PC-3 (cell line): ENCODE results near the gene NFIX. TPM values are rescaled to one million over a fixed set of nuclear protein-coding genes. Genes with fewer than 3 reads are reported as not detected.

Source experiments
- ATAC-seq: fragments of 200-7000 bp; cut with Tn5 transposase; 2 replicates; pipeline ENCODE4 v1.9.1; 2020; ENCODE audit warnings: mild to moderate bottlenecking, moderate library complexity
- BruUV-seq: library from RNA; stranded (reverse); fragments of 400-500 nt; replicated peaks from 2 replicates; lab custom pipeline; 2021; lab: Mats Ljungman, UMichigan
- CTCF ChIA-PET: fragments of 300-600 bp; sonication (Branson Sonifier 250); formaldehyde crosslinking; loops from one replicate; lab custom pipeline; 2022; ENCODE audit warnings: antibody characterized with exemption; lab: Charles Lee
- POLR2A ChIA-PET: fragments of 300-600 bp; sonication (Branson Sonifier 250); formaldehyde crosslinking; loops from one replicate; lab custom pipeline; 2022; ENCODE audit warnings: antibody characterized with exemption; ENCODE audit not compliant: unreplicated experiment; lab: Charles Lee
- DNase-seq: peaks from one replicate; pipeline ENCODE4 v3.0.0-alpha.2; 2015
- H2AFZ ChIP-seq: fragments of 300-600 bp; sonication (generic); 2 replicates; pipeline ENCODE4 v1.6.0; 2016; ENCODE audit warnings: antibody characterized with exemption, low read length
- H3F3A ChIP-seq: fragments of 300-600 bp; sonication (generic); one replicate; pipeline ENCODE4 v1.6.0; 2017; ENCODE audit warnings: antibody characterized with exemption, low read length, control low read depth, mild to moderate bottlenecking; ENCODE audit not compliant: unreplicated experiment
- H3K27ac ChIP-seq: fragments of 300-600 bp; sonication (generic); 2 replicates; pipeline ENCODE4 v1.5.1; 2016; ENCODE audit warnings: mild to moderate bottlenecking, low read length
- H3K27me3 ChIP-seq: fragments of 300-600 bp; sonication (generic); 2 replicates; pipeline ENCODE4 v1.6.1; 2016; ENCODE audit warnings: low read length, mixed read lengths
- H3K36me3 ChIP-seq: fragments of 300-600 bp; sonication (generic); 2 replicates; pipeline ENCODE4 v1.6.1; 2016; ENCODE audit warnings: low read depth, mixed run types, low read length, mixed read lengths
- H3K4me1 ChIP-seq: fragments of 300-600 bp; sonication (generic); 2 replicates; pipeline ENCODE4 v1.5.1; 2016; ENCODE audit warnings: low read length; ENCODE audit not compliant: insufficient read depth
- H3K4me2 ChIP-seq: fragments of 300-600 bp; sonication (generic); 2 replicates; pipeline ENCODE4 v1.6.0; 2016; ENCODE audit warnings: low read length
- H3K4me3 ChIP-seq: fragments of 300-600 bp; sonication (generic); 2 replicates; pipeline ENCODE4 v1.5.1; 2016; ENCODE audit warnings: mild to moderate bottlenecking, low read length, mixed read lengths
- H3K79me2 ChIP-seq: fragments of 300-600 bp; sonication (generic); 2 replicates; pipeline ENCODE4 v1.6.1; 2017; ENCODE audit warnings: low read length, mixed read lengths
- H3K9ac ChIP-seq: fragments of 300-600 bp; sonication (generic); 2 replicates; pipeline ENCODE4 v1.6.0; 2016; ENCODE audit warnings: mild to moderate bottlenecking, low read length
- H3K9me2 ChIP-seq: fragments of 300-600 bp; sonication (generic); replicated peaks from 2 replicates; pipeline ENCODE4 v1.6.1; 2016; ENCODE audit warnings: mixed run types, low read length, mixed read lengths
- H3K9me3 ChIP-seq: fragments of 300-600 bp; sonication (generic); 2 replicates; pipeline ENCODE4 v1.6.1; 2016; ENCODE audit warnings: low read length, mixed read lengths
- H4K20me1 ChIP-seq: fragments of 300-600 bp; sonication (generic); 2 replicates; pipeline ENCODE4 v1.6.1; 2016; ENCODE audit warnings: low read length, mixed read lengths
- EZH2 ChIP-seq: fragments of 300-600 bp; sonication (generic); IDR thresholded peaks from one replicate; pipeline ENCODE4 v1.6.1; 2017; ENCODE audit warnings: antibody characterized with exemption, mild to moderate bottlenecking, low read length; ENCODE audit not compliant: unreplicated experiment
- EZH2phosphoT487 ChIP-seq: fragments of 300-600 bp; sonication (generic); IDR thresholded peaks from 2 replicates; pipeline ENCODE4 v1.6.1; 2018; ENCODE audit warnings: mild to moderate bottlenecking, antibody characterized with exemption, low read length, borderline replicate concordance
- intact Hi-C: fragments of 100-400 bp; cut with micrococcal nuclease; formaldehyde crosslinking; loops from 2 replicates; pipeline ENCODE4 v1.9.0; 2023
- total RNA-seq: library from RNA; depleted of rRNA; stranded (reverse); fragments of >200 nt; gene quantifications from 2 replicates; pipeline ENCODE4 v1.2.3, GENCODE V29; 2014
- TF ChIP-seq, protein P1 (sequence below): fragments of 300-600 bp; sonication (generic); conservative IDR thresholded peaks from 2 replicates; pipeline ENCODE4 v1.5.1; 2017; ENCODE audit warnings: antibody characterized with exemption, low read depth, mild to moderate bottlenecking, low read length

NFIX gene
- total RNA-seq, 1 experiment from 2014 or later, result 43.3 TPM

DNA sequence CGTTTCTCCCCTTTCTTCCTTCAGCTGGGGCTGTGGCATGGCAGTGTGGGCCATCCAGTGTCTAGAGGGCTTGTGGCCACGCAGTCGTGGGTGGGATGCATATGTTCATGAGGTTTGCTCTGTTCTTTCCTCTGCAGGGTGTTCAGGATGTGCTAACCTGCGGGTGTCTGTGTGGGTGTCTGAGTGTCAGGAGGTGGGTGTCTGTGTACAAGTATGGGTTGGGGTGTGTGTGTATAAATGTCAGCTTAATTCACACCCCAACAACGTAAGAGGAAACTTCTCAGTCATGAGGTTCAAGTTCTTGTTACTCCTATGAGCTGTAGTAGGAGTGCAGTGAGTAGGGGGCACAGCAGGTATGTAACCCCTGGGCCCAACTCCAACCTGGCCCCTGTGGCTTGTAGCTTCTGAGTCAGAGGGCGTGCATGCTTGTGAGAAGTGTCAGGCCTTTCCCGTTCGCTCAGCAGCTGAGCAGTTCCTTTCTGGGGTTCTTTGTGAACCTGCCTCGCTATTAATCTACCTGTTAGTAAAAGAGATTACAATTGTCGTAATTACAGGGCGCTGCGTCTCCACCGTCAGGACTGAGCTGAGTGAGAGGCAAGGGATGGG is 49.1 kb downstream of the NFIX start:
- Histone ChIP-seq H4K20me1 (no peaks in the 10 kb centered on the region), H3K4me2 (peak overlapping the region; percentile 22), H3K27ac (0 out of 2 replicates have a peak overlapping the region, but pooled peaks have one; percentile 14), H3K9ac (no peak overlapping the region), H3K9me2 (no peaks in the 10 kb centered on the region), H3K79me2 (peaks cover 85% of the 10 kb centered on the region), H3K27me3 (no peaks in the 10 kb centered on the region), H2AFZ (no peak overlapping the region), H3K4me3 (no peak overlapping the region), H3K36me3 (peaks cover 7% of the 10 kb centered on the region; the same call in 1 of the 2 replicates), H3K4me1 (peaks cover 13% of the 10 kb centered on the region), H3K9me3 (no peaks in the 10 kb centered on the region), H3F3A (no peaks in the 10 kb centered on the region)
- intact Hi-C loops, result loop anchor here (1.0 kb wide), 1 partner anchor 9 kb away; no protein-coding TSS in a partner anchor
- ATAC-seq, result peak; percentile 73
- peak; percentile 56 for DNase-seq
- TF ChIP-seq, protein P1, sequence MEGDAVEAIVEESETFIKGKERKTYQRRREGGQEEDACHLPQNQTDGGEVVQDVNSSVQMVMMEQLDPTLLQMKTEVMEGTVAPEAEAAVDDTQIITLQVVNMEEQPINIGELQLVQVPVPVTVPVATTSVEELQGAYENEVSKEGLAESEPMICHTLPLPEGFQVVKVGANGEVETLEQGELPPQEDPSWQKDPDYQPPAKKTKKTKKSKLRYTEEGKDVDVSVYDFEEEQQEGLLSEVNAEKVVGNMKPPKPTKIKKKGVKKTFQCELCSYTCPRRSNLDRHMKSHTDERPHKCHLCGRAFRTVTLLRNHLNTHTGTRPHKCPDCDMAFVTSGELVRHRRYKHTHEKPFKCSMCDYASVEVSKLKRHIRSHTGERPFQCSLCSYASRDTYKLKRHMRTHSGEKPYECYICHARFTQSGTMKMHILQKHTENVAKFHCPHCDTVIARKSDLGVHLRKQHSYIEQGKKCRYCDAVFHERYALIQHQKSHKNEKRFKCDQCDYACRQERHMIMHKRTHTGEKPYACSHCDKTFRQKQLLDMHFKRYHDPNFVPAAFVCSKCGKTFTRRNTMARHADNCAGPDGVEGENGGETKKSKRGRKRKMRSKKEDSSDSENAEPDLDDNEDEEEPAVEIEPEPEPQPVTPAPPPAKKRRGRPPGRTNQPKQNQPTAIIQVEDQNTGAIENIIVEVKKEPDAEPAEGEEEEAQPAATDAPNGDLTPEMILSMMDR, result no peak
- no peak for TF ChIP-seq EZH2
- no peak for TF ChIP-seq EZH2phosphoT487
- ChIA-PET POLR2A (interaction anchor here (0.6 to 0.7 kb wide), 2 partner anchors 13 to 141 kb away, joined by 3 to 20 read pairs; no protein-coding TSS in a partner anchor), CTCF (interaction anchor here (0.5 to 1.9 kb wide), 2 partner anchors 12 to 17 kb away, joined by 4 to 6 read pairs; no protein-coding TSS in a partner anchor)
- BruUV-seq, result no TSS peak

DNA sequence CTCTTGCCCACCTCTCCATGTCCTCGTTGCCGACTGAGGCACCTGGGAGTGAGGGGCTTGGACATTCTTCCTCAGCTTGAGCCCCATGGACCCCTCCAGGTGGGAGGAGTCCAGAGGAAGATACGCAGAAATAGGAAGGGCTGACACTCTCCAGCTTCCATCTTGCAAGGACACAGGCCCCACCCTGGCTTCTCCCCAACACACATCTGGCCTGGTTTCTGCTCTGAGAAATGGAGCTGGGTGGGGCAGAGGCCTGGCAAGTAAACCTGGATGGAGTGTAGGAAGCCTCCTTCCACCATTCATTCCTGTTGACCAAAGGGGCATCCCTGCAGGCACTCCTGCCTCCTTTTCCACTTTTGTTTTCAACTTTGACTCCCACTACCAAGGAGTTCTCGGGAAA is 50.5 kb downstream of the NFIX start:
- POLR2A ChIA-PET, result no interaction called here
- BruUV-seq, result no TSS peak
- no peaks in the 10 kb centered on the region for H3K27me3 ChIP-seq
- intact Hi-C loops, result no loop called here
- no peaks in the 10 kb centered on the region for H3K9me3 ChIP-seq
- no peaks in the 10 kb centered on the region for H3F3A ChIP-seq
- H4K20me1 ChIP-seq, result no peaks in the 10 kb centered on the region
- no peak overlapping the region for H3K9ac ChIP-seq
- H3K9me2 ChIP-seq, result no peaks in the 10 kb centered on the region
- DNase-seq, result no peak
- peaks cover 82% of the 10 kb centered on the region for H3K79me2 ChIP-seq
- no peak overlapping the region for H3K4me3 ChIP-seq
- H3K27ac ChIP-seq, result no peak overlapping the region
- CTCF ChIA-PET, result no interaction called here
- H3K4me1 ChIP-seq, result peaks cover 21% of the 10 kb centered on the region
- H3K4me2 ChIP-seq, result no peak overlapping the region
- peaks cover 7% of the 10 kb centered on the region; the same call in 1 of the 2 replicates for H3K36me3 ChIP-seq
- H2AFZ ChIP-seq, result no peak overlapping the region
- ATAC-seq, result no peak
- TF ChIP-seq EZH2 (no peak), EZH2phosphoT487 (no peak)
- TF ChIP-seq, protein P1, result no peak

DNA sequence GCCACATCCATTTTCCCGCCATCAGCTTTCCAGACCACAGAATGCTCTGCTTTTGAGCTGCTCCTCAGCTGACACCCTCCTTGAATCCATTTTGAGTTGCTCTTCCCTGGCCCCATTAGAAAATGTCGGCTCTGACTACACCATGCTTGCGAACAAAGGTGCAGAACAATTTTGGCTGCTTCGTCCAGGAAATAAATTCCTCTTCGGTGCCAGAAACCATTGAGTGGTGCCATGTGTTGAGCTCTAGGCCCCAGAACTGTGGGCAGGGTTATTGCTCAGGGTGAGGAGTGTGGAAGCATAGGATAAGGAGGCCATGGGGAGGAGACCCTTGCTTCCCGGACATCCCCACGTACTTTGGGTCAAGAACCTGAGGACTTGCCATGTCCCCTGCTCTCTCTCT is 52.1 kb downstream of the NFIX start:
- CTCF ChIA-PET, result no interaction called here
- no peaks in the 10 kb centered on the region for H4K20me1 ChIP-seq
- H3K27me3 ChIP-seq, result no peaks in the 10 kb centered on the region
- H3K9ac ChIP-seq, result no peak overlapping the region
- TF ChIP-seq EZH2phosphoT487 (no peak), EZH2 (no peak)
- TF ChIP-seq, protein P1, result no peak
- H2AFZ ChIP-seq, result no peak overlapping the region
- no peak for ATAC-seq
- H3K27ac ChIP-seq, result no peak overlapping the region
- peaks cover 77% of the 10 kb centered on the region for H3K79me2 ChIP-seq
- no TSS peak for BruUV-seq
- POLR2A ChIA-PET, result no interaction called here
- peaks cover 37% of the 10 kb centered on the region for H3K4me1 ChIP-seq
- peaks cover 7% of the 10 kb centered on the region; the same call in 1 of the 2 replicates for H3K36me3 ChIP-seq
- H3K4me3 ChIP-seq, result no peak overlapping the region
- no peak overlapping the region for H3K4me2 ChIP-seq
- no peaks in the 10 kb centered on the region for H3K9me3 ChIP-seq
- H3K9me2 ChIP-seq, result no peaks in the 10 kb centered on the region
- H3F3A ChIP-seq, result no peaks in the 10 kb centered on the region
- intact Hi-C loops, result no loop called here
- no peak for DNase-seq
